Spleen (tissue), 3 donors: ENCODE results near the gene DHCR7.
A peak's percentile ranks its signal among the peaks of the same experiment; 100 is the strongest.

Source experiments
- POLR2A ChIP-seq, 3 donors: fragments of 450-650 bp; IDR thresholded peaks; one replicate each; pipeline ENCODE4 v1.5.1; 2017; ENCODE audit warnings: antibody characterized with exemption in 3 of 3, mild to moderate bottlenecking in 1 of 3
- POLR2AphosphoS5 ChIP-seq, 3 donors: sonication (generic); formaldehyde crosslinking; IDR thresholded peaks; one replicate each; pipeline ENCODE4 v1.5.1; 2017; ENCODE audit warnings: antibody characterized with exemption in 3 of 3

GRCh38 chr11:71478528-71478840, 30.3 kb upstream of the DHCR7 start:
- TF ChIP-seq POLR2A (IDR thresholded peaks at IDR 0.05) (no peak), POLR2AphosphoS5 (IDR thresholded peaks at IDR 0.05) (peak in 1 of 3 donors; percentile 58)
